Panc1 (cell line): ENCODE measurements around the gene CHST6. TPM values are rescaled to one million over a fixed set of nuclear protein-coding genes. Genes with fewer than 3 reads are reported as not detected.

Source experiments
- ATAC-seq: fragments of 200-7000 bp; cut with Tn5 transposase; 2 replicates; pipeline ENCODE4 v1.9.1; 2020; ENCODE audit warnings: mild to moderate bottlenecking, moderate library complexity
- BruUV-seq: library from RNA; stranded (reverse); fragments of 400-500 nt; replicated peaks from 2 replicates; lab custom pipeline; 2021; lab: Mats Ljungman, UMichigan
- CTCF ChIA-PET: fragments of 300-600 bp; sonication (Branson Sonifier 250); formaldehyde crosslinking; loops from one replicate; lab custom pipeline; 2022; ENCODE audit warnings: antibody characterized with exemption; lab: Charles Lee
- POLR2A ChIA-PET: fragments of 300-600 bp; sonication (Branson Sonifier 250); formaldehyde crosslinking; loops from one replicate; lab custom pipeline; 2022; ENCODE audit warnings: antibody characterized with exemption; lab: Charles Lee
- DNase-seq: peaks from one replicate; pipeline ENCODE4 v3.0.0-alpha.2; 2010; ENCODE audit warnings: low read depth, low spot score
- H3K27ac ChIP-seq: 2 replicates; pipeline ENCODE4 v1.5.1; 2011; ENCODE audit warnings: mild to moderate bottlenecking, low read length, inconsistent platforms
- H3K27me3 ChIP-seq: fragments of 200-500 bp; sonication (Bioruptor generic); 2 replicates; pipeline ENCODE4 v1.6.0; 2014; ENCODE audit warnings: low read length, inconsistent platforms; ENCODE audit not compliant: control insufficient read depth, insufficient read depth
- H3K36me3 ChIP-seq: fragments of 200-500 bp; sonication (Bioruptor generic); 2 replicates; pipeline ENCODE4 v1.5.1; 2014; ENCODE audit warnings: inconsistent platforms, mild to moderate bottlenecking, low read length, moderate library complexity; ENCODE audit not compliant: control insufficient read depth, insufficient read depth
- H3K4me1 ChIP-seq: 2 replicates; pipeline ENCODE4 v1.5.1; 2011; ENCODE audit warnings: inconsistent platforms, mild to moderate bottlenecking, low read length, moderate library complexity; ENCODE audit not compliant: control insufficient read depth, insufficient read depth
- H3K4me3 ChIP-seq, 2 experiments: 2 replicates each; pipeline ENCODE4 v1.5.1; 2011 to 2012; ENCODE audit warnings: low read depth in 2 of 2, low read length in 2 of 2, mild to moderate bottlenecking in 2 of 2, inconsistent platforms in 1 of 2, moderate library complexity in 1 of 2
- H3K9me3 ChIP-seq: fragments of 200-500 bp; sonication (Bioruptor generic); 2 replicates; pipeline ENCODE4 v1.5.1; 2014; ENCODE audit warnings: low read depth, mild to moderate bottlenecking, inconsistent platforms, low read length, moderate library complexity; ENCODE audit not compliant: control insufficient read depth, insufficient read depth
- POLR2AphosphoS5 ChIP-seq: IDR thresholded peaks from 2 replicates; pipeline ENCODE4 v1.6.1; 2012; ENCODE audit warnings: mild to moderate bottlenecking, low read depth, low read length, moderate library complexity
- SIN3A ChIP-seq: IDR thresholded peaks from 2 replicates; pipeline ENCODE4 v1.6.1; 2012; ENCODE audit warnings: low read depth, mild to moderate bottlenecking, low read length, moderate library complexity, borderline replicate concordance; ENCODE audit not compliant: insufficient read depth
- TCF7L2 ChIP-seq: IDR thresholded peaks from 2 replicates; pipeline ENCODE4 v1.6.1; 2011; ENCODE audit warnings: mild to moderate bottlenecking, low read depth, low read length, inconsistent platforms
- in situ Hi-C: cut with HindIII; loops from 2 replicates; pipeline ENCODE4 v1.10.0; 2016; ENCODE audit warnings: low sequenced_read_pairs, low pct_unique_long_range_greater_than_20kb
- intact Hi-C: fragments of 100-400 bp; cut with micrococcal nuclease; formaldehyde crosslinking; loops from one replicate; pipeline ENCODE4 v1.10.0; 2022; ENCODE audit not compliant: unreplicated experiment
- total RNA-seq: library from RNA; stranded (reverse); gene quantifications from one replicate; pipeline ENCODE4 v1.2.1, GENCODE V29; 2021; ENCODE audit not compliant: unreplicated experiment
- TF ChIP-seq, protein P1 (sequence below): fragments of 450-650 bp; IDR thresholded peaks from 2 replicates; pipeline ENCODE4 v1.5.1; 2017; ENCODE audit warnings: mild to moderate bottlenecking
- TF ChIP-seq, protein P2 (sequence below), 2 experiments: IDR thresholded peaks; 2 replicates each; pipeline ENCODE4 v1.6.1; 2011 to 2012; ENCODE audit warnings: low read depth in 2 of 2, control low read depth in 1 of 2, low read length in 1 of 2, mild to moderate bottlenecking in 1 of 2, moderate library complexity in 1 of 2; ENCODE audit not compliant: insufficient read depth in 1 of 2

CHST6 gene
- total RNA-seq, 1 experiment from 2014 or later, result 0.05 TPM

DNA sequence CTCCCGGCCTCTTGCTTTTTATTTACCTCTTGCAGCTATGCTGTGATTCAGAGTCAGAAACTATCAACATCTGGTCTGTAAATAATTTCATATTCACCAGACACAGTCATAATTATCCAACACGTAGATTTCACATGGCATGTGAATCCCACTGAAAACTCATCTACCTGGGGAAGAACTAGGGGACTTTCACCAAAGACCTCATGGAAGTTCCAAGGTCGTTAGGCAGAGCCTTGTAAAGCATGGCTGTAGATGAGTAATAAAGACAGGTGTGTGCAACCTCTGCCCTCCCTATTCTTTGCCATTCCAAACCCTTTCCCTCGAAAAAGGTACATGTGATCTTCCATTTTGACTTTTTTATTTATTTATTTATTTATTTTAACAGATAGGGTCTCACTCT, 42.5 kb upstream of the CHST6 start:
- CTCF ChIA-PET, result no interaction called here
- POLR2A ChIA-PET, result interaction anchor here (0.6 to 0.7 kb wide), 2 partner anchors 43 to 71 kb away, joined by 5 to 7 read pairs; no protein-coding TSS in a partner anchor
- H3K9me3 ChIP-seq, result no peaks in the 10 kb centered on the region

DNA sequence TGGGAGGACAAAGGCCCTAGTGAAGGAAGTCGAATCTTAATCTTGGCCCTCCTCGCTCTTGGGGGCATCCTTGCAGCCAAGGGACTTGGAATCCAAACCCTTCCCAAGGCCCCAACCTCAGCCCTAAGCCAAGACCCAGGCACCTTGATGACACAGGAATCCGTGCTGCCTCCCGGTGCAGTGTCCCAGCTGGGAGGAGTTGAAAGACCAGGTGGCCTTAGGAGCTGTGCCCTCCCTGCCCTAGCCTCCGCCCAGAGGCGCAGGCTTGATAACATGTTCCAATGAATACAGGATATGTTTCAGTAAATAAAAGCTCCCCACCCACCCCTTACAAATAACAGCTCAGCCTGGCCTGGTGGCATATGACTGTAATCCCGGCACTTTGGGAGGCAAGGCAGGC, 40.7 kb upstream of the CHST6 start, which contains the start of gene CHST5:
Gene CHST5, minus strand, starts transcription at position 208 of the 400 bp plus-strand sequence. CDS start 5,724 bp downstream, outside the sequence.
- ATAC-seq, result no peak
- DNase-seq, result no peak
- no peak within 1 kb of the TSS for H3K27ac ChIP-seq
- H3K9me3 ChIP-seq, result no peaks in the 10 kb centered on the region
- H3K4me3 ChIP-seq, result no peak within 1 kb of the TSS
- CTCF ChIA-PET, result interaction anchor here (0.7 kb wide), 1 partner anchor 18 kb away, joined by 3 read pairs; no protein-coding TSS in a partner anchor
- TF ChIP-seq SIN3A, result no peak
- no peak for TF ChIP-seq TCF7L2
- no peak for TF ChIP-seq POLR2AphosphoS5
- TF ChIP-seq, protein P1, sequence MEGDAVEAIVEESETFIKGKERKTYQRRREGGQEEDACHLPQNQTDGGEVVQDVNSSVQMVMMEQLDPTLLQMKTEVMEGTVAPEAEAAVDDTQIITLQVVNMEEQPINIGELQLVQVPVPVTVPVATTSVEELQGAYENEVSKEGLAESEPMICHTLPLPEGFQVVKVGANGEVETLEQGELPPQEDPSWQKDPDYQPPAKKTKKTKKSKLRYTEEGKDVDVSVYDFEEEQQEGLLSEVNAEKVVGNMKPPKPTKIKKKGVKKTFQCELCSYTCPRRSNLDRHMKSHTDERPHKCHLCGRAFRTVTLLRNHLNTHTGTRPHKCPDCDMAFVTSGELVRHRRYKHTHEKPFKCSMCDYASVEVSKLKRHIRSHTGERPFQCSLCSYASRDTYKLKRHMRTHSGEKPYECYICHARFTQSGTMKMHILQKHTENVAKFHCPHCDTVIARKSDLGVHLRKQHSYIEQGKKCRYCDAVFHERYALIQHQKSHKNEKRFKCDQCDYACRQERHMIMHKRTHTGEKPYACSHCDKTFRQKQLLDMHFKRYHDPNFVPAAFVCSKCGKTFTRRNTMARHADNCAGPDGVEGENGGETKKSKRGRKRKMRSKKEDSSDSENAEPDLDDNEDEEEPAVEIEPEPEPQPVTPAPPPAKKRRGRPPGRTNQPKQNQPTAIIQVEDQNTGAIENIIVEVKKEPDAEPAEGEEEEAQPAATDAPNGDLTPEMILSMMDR, result no peak
- TF ChIP-seq, protein P2, sequence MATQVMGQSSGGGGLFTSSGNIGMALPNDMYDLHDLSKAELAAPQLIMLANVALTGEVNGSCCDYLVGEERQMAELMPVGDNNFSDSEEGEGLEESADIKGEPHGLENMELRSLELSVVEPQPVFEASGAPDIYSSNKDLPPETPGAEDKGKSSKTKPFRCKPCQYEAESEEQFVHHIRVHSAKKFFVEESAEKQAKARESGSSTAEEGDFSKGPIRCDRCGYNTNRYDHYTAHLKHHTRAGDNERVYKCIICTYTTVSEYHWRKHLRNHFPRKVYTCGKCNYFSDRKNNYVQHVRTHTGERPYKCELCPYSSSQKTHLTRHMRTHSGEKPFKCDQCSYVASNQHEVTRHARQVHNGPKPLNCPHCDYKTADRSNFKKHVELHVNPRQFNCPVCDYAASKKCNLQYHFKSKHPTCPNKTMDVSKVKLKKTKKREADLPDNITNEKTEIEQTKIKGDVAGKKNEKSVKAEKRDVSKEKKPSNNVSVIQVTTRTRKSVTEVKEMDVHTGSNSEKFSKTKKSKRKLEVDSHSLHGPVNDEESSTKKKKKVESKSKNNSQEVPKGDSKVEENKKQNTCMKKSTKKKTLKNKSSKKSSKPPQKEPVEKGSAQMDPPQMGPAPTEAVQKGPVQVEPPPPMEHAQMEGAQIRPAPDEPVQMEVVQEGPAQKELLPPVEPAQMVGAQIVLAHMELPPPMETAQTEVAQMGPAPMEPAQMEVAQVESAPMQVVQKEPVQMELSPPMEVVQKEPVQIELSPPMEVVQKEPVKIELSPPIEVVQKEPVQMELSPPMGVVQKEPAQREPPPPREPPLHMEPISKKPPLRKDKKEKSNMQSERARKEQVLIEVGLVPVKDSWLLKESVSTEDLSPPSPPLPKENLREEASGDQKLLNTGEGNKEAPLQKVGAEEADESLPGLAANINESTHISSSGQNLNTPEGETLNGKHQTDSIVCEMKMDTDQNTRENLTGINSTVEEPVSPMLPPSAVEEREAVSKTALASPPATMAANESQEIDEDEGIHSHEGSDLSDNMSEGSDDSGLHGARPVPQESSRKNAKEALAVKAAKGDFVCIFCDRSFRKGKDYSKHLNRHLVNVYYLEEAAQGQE (IDR thresholded peaks at IDR 0.05; ENCODE audit: insufficient read depth in 1 of 2, low read depth in 2 of 2, low read length in 1 of 2), result no peak
- in situ Hi-C loops, result no loop called here
- BruUV-seq, result no TSS peak
- intact Hi-C loops, result no loop called here
- POLR2A ChIA-PET, result interaction anchor here (0.6 kb wide), 1 partner anchor 9 kb away, joined by 9 read pairs; no protein-coding TSS in a partner anchor
- H3K27me3 ChIP-seq, result no peaks in the 10 kb centered on the region
- no peaks in the 10 kb centered on the region for H3K36me3 ChIP-seq
- no peaks in the 10 kb centered on the region for H3K4me1 ChIP-seq

More for the DNA sequence above, 42.5 kb upstream of the CHST6 start:
- no peaks in the 10 kb centered on the region for H3K27me3 ChIP-seq
- H3K4me1 ChIP-seq, result no peaks in the 10 kb centered on the region
- in situ Hi-C loops (no loop called here), intact Hi-C loops (no loop called here)
- no peak for ATAC-seq
- DNase-seq, result no peak
- BruUV-seq, result no TSS peak
- no peak for TF ChIP-seq TCF7L2
- no peak for TF ChIP-seq POLR2AphosphoS5
- TF ChIP-seq, protein P1, result no peak
- TF ChIP-seq, protein P2 (IDR thresholded peaks at IDR 0.05; ENCODE audit: insufficient read depth in 1 of 2, low read depth in 2 of 2, low read length in 1 of 2), result no peak
- no peak for TF ChIP-seq SIN3A
- no peak overlapping the region for H3K4me3 ChIP-seq
- H3K36me3 ChIP-seq, result no peaks in the 10 kb centered on the region
- H3K27ac ChIP-seq, result no peak overlapping the region
